NT2/D1 (cell line): Measurements from ENCODE around the gene PFN3.

Source experiments
- DNase-seq: peaks from one replicate; pipeline ENCODE4 v3.0.0-alpha.2; 2011; ENCODE audit warnings: low read depth, low spot score
- H3K27me3 ChIP-seq: 2 replicates; pipeline ENCODE4 v1.6.0; 2011; ENCODE audit warnings: mild to moderate bottlenecking; ENCODE audit not compliant: insufficient read length, insufficient read depth
- H3K36me3 ChIP-seq: 2 replicates; pipeline ENCODE4 v1.6.1; 2011; ENCODE audit warnings: mild to moderate bottlenecking, low read length, mixed read lengths; ENCODE audit not compliant: insufficient read depth, insufficient read length
- H3K4me1 ChIP-seq: 2 replicates; pipeline ENCODE4 v1.5.1; 2011; ENCODE audit not compliant: insufficient read depth, insufficient read length
- H3K4me3 ChIP-seq: 2 replicates; pipeline ENCODE4 v1.5.1; 2011; ENCODE audit warnings: low read depth; ENCODE audit not compliant: insufficient read length
- H3K9ac ChIP-seq: 2 replicates; pipeline ENCODE4 v1.6.0; 2011; ENCODE audit warnings: low read depth; ENCODE audit not compliant: insufficient read length
- H3K9me3 ChIP-seq: 2 replicates; pipeline ENCODE4 v1.5.1; 2011; ENCODE audit warnings: mild to moderate bottlenecking, low read length; ENCODE audit not compliant: insufficient read depth
- SUZ12 ChIP-seq: IDR thresholded peaks from 2 replicates; pipeline ENCODE4 v1.6.1; 2011; ENCODE audit not compliant: insufficient read length, insufficient read depth; ENCODE audit errors: extremely low read depth
- YY1 ChIP-seq: IDR thresholded peaks from 2 replicates; pipeline ENCODE4 v1.6.1; 2011; ENCODE audit not compliant: insufficient read length, insufficient read depth
- ZNF274 ChIP-seq: IDR thresholded peaks from 2 replicates; pipeline ENCODE4 v1.6.1; 2011; ENCODE audit warnings: mild to moderate bottlenecking, low read depth, low read length

The PFN3 gene

GRCh38 chr5:177433658-177434217 lies 33.3 kb upstream of the PFN3 start:
- TF ChIP-seq YY1 = no peak
- TF ChIP-seq ZNF274 = no peak
- no peak for TF ChIP-seq SUZ12
- H3K27me3 ChIP-seq = no peaks in the 10 kb centered on the region
- peaks cover 11% of the 10 kb centered on the region for H3K4me1 ChIP-seq
- H3K9ac ChIP-seq = no peak overlapping the region
- H3K9me3 ChIP-seq = no peaks in the 10 kb centered on the region
- H3K4me3 ChIP-seq = no peak overlapping the region
- peaks cover 89% of the 10 kb centered on the region for H3K36me3 ChIP-seq
- no peak for DNase-seq

DNA sequence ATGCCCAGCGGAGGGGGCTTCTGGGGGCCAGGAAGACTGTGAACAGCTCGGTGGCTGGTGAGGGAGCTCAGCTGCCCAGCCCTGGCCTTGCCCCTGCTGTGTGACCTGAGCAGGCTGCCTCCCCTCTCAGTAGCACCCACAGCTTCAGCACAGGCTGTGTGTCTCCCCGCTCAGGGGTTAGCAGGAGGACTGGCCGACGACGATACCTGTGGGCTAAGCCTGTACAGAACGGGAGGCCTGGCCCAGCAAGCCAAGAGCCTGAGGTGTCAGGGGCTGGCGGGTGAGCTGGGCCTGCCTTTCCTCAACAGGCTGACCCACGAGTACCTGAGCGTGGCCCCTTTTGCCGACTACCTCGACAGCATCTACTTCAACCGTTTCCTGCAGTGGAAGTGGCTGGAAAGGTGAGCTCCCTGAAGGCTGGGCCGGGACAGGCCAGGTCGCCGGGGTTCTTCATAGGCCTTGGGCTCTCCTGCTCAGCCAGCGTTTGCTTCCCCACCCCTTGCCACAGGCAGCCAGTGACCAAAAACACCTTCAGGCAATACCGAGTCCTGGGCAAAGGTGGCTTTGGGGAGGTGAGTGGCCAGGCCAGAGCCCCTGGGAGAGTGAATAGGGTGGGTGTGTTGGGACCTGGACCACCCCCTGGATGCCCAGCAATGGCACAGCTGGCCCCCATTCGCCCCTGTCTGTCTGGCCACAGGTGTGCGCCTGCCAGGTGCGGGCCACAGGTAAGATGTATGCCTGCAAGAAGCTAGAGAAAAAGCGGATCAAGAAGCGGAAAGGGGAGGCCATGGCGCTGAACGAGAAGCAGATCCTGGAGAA lies 32.6 kb upstream of the PFN3 start:
- Histone ChIP-seq H3K4me1 (peaks cover 15% of the 10 kb centered on the region), H3K9ac (no peak overlapping the region), H3K27me3 (no peaks in the 10 kb centered on the region), H3K9me3 (no peaks in the 10 kb centered on the region), H3K4me3 (no peak overlapping the region), H3K36me3 (peaks cover 86% of the 10 kb centered on the region)
- no peak for DNase-seq
- no peak for TF ChIP-seq ZNF274
- no peak for TF ChIP-seq SUZ12
- TF ChIP-seq YY1 = no peak

GRCh38 chr5:177432143-177432838 lies 31.8 kb upstream of the PFN3 start:
- Histone ChIP-seq H3K36me3 (peaks cover 79% of the 10 kb centered on the region), H3K4me1 (peaks cover 17% of the 10 kb centered on the region), H3K4me3 (no peak overlapping the region), H3K9ac (no peak overlapping the region), H3K9me3 (no peaks in the 10 kb centered on the region), H3K27me3 (no peaks in the 10 kb centered on the region)
- no peak for TF ChIP-seq ZNF274
- no peak for DNase-seq

DNA sequence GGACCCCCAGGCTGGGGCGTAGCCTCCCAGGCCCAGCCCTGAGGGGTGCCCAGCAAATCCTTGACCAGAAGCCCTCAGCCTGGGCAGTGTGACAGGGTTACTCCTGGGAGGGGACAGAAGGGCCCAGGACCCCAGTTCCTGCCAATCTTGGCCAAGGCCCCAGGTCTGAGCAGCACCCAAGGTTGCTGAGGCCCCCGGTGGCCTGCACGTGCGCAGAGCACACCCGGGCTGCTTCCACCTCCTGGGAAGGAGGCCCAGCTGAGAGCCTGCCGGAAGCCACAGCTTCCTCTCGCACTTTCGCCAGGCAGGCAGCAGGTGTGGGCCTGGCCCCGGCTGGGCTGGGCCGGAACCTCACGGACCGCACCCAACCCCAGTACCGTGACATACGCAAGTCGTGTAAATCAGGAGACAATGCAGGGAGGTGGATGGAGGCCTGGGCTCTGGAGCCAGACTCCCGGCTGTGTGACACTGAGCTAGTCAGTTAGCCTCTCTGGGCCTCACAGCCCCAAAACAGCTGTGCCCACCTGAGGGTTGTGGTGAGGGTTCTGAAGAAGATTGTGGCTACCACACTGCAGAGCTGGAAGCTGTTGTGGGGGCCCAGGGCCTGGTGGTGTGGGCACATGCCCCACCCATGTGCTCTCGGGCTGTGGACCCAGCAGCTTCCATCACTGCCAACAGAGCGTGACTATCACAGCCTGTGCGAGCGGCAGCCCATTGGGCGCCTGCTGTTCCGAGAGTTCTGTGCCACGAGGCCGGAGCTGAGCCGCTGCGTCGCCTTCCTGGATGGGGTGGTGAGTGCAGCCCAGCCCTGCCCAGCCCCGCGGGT lies 31.1 kb upstream of the PFN3 start:
- Histone ChIP-seq H3K27me3 (no peaks in the 10 kb centered on the region), H3K4me3 (no peak overlapping the region), H3K4me1 (peaks cover 21% of the 10 kb centered on the region), H3K9ac (no peak overlapping the region), H3K9me3 (no peaks in the 10 kb centered on the region), H3K36me3 (peaks cover 74% of the 10 kb centered on the region)
- TF ChIP-seq SUZ12 (no peak), YY1 (no peak), ZNF274 (no peak)
- DNase-seq = no peak

- DNase-seq = no peak
- Histone ChIP-seq H3K9ac (no peak overlapping the region), H3K9me3 (no peaks in the 10 kb centered on the region), H3K4me1 (peaks cover 21% of the 10 kb centered on the region), H3K36me3 (peaks cover 69% of the 10 kb centered on the region), H3K27me3 (no peaks in the 10 kb centered on the region), H3K4me3 (no peak overlapping the region)
- TF ChIP-seq YY1 = no peak
- no peak for TF ChIP-seq SUZ12
- TF ChIP-seq ZNF274 = no peak
Measured at GRCh38 chr5:177430972-177431316, 30.5 kb upstream of the PFN3 start.

DNA sequence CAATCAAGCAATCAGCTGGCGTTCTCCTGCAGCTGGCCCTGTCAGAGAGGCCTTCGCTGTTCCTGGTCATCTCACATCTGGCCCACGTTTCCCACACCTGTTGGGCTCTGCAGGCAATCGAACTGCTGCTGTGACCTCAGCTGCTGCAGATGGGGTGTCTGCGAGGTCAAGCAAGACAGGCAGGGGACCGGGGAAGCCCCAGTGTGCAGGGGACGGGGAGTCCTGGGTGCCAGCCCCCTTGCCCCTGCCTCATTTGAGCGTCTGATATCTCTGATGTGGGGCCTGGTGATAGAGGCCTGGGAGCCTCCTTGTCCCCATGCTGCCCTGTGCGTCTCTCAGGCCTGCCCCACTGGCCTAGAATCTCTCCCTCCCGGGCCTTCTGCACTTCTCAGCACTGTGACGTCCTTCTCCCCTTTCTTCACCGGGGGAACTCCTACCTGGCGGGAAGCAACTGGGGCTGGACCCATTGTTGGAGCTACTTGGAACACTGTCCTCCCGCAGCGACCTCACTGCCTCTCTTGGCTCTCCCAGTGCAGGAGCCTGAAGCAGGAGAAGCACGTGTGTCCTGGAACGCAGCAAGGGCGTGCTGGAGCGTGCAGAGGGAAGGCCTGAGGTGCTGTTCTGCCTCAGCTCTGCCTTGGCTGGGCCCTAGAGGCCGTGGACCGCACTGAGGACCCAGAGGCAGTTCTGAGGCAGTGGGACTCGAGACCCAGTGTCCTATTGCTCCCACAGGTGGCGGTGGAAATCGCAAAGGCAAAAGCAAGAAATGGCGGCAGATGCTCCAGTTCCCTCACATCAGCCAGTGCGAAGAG lies 29.9 kb upstream of the PFN3 start:
- H3K9ac ChIP-seq = no peak overlapping the region
- no peak for DNase-seq
- H3K27me3 ChIP-seq = no peaks in the 10 kb centered on the region
- H3K4me3 ChIP-seq = no peak overlapping the region
- TF ChIP-seq YY1 (no peak), SUZ12 (no peak), ZNF274 (no peak)
- no peaks in the 10 kb centered on the region for H3K9me3 ChIP-seq
- H3K4me1 ChIP-seq = peaks cover 23% of the 10 kb centered on the region
- H3K36me3 ChIP-seq = peaks cover 64% of the 10 kb centered on the region
